ENCODE data around the gene CEACAM6. TPM values are rescaled to one million over a fixed set of nuclear protein-coding genes. Genes with fewer than 3 reads are reported as not detected.
"Not testable (repeated sequence)": the region's sequence is repeated elsewhere in the genome, so short reads cannot be mapped to it uniquely, and the experiment has no call there.

The CEACAM6 gene
- total RNA-seq, 2 experiments from 2014 or later, result not detected

GRCh38 chr19:41788518-41788917, 33.2 kb downstream of the CEACAM6 start:
- H3K36me3 Mint-ChIP-seq; H3K9me3 Mint-ChIP-seq (ENCODE audit: low read depth); H3K4me3 Mint-ChIP-seq; H3K27ac Mint-ChIP-seq; ATAC-seq; DNase-seq: not testable (repeated sequence)
- Mint-ChIP-seq H3K4me1 (peaks cover 17% of the 10 kb centered on the region), H3K27me3 (peaks cover 55% of the 10 kb centered on the region)
- CTCF ChIA-PET, result interaction anchor here (7.9 kb wide), 1 partner anchor 36 kb away, joined by 72 read pairs; the partner anchor contains the start of gene CEACAM6

- H3K36me3 Mint-ChIP-seq; H3K4me3 Mint-ChIP-seq; ATAC-seq; H3K27ac Mint-ChIP-seq; DNase-seq; H3K9me3 Mint-ChIP-seq (ENCODE audit: low read depth): not testable (repeated sequence)
- Mint-ChIP-seq H3K27me3 (peaks cover 55% of the 10 kb centered on the region), H3K4me1 (peaks cover 17% of the 10 kb centered on the region)
- CTCF ChIA-PET, result interaction anchor here (7.4 to 7.9 kb wide), 2 partner anchors 30 to 36 kb away, joined by 72 to 105 read pairs; partner anchors contain the start of gene CEACAM6
Measured at GRCh38 chr19:41789053-41789452, 33.7 kb downstream of the CEACAM6 start.

- Mint-ChIP-seq H3K27me3 (peaks cover 45% of the 10 kb centered on the region), H3K9me3 (ENCODE audit: low read depth) (no peaks in the 10 kb centered on the region), H3K4me3 (no peak overlapping the region), H3K27ac (no peak overlapping the region), H3K4me1 (no peaks in the 10 kb centered on the region), H3K36me3 (no peaks in the 10 kb centered on the region)
- ATAC-seq, result no peak
- DNase-seq, result peak; percentile 56
- CTCF ChIA-PET, result interaction anchor here (0.7 to 7.9 kb wide), 21 partner anchors 9 to 844 kb away, joined by 3 to 105 read pairs (median 7); partner anchors contain the start of genes CEACAM6 and RPS19
Measured at GRCh38 chr19:41792513-41793413, 37.4 kb downstream of the CEACAM6 start.

DNA sequence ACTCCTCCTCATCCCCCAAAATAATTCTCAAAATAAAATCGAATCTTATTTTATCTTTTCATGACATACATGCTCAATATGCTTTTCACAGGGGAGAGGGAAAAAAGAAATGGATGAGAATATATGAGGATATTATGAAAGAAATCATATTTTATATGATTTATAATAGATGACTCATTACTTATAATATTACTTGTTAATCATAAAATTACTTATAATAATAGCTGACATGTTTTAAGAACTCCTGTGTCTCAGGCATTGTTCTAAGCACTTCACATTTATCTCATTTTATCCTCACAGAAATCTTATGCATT, 38.0 kb downstream of the CEACAM6 start:
- ATAC-seq (no peak), DNase-seq (no peak)
- peaks cover 44% of the 10 kb centered on the region for H3K27me3 Mint-ChIP-seq
- no peak overlapping the region for H3K4me3 Mint-ChIP-seq
- no peaks in the 10 kb centered on the region for H3K9me3 Mint-ChIP-seq (ENCODE audit: low read depth)
- no peaks in the 10 kb centered on the region for H3K36me3 Mint-ChIP-seq
- CTCF ChIA-PET, result interaction anchor here (0.7 to 7.9 kb wide), 19 partner anchors 10 to 845 kb away, joined by 3 to 105 read pairs (median 8); partner anchors contain the start of genes CEACAM6 and RPS19
- no peak overlapping the region for H3K27ac Mint-ChIP-seq
- H3K4me1 Mint-ChIP-seq, result no peaks in the 10 kb centered on the region

GRCh38 chr19:41795031-41795461, 39.7 kb downstream of the CEACAM6 start:
- CTCF ChIA-PET, result interaction anchor here (0.6 to 7.9 kb wide), 23 partner anchors 8 to 613 kb away, joined by 3 to 105 read pairs (median 5); partner anchors contain the start of genes CEACAM6 and RABAC1
- Mint-ChIP-seq H3K27me3 (peaks cover 37% of the 10 kb centered on the region), H3K27ac (no peak overlapping the region), H3K4me3 (no peak overlapping the region), H3K9me3 (ENCODE audit: low read depth) (no peaks in the 10 kb centered on the region), H3K36me3 (no peaks in the 10 kb centered on the region), H3K4me1 (no peaks in the 10 kb centered on the region)
- ATAC-seq (peak; percentile 95), DNase-seq (peak; percentile 71)

DNA sequence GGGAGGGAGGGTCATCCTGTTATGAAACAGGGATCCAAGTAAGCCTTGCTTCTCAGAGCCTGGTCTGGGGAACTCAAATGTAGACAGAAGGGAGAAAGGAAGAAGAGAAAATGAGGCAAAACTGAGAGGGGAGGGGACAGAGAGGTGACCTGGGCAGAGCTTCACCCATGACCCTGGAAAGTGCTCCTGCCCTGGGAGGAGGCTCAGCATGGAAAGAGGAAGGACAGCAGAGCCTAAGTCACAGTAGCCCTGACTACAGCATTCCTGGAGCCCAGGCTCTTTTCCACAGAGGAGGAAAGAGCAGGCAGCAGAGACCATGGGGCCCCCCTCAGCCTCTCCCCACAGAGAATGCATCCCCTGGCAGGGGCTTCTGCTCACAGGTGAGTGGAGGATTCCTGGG, 41.0 kb downstream of the CEACAM6 start, which contains the start of gene CEACAM3:
Gene CEACAM3 (plus strand): TSS at position 226 of the 400 bp plus-strand sequence. CDS start 91 bp downstream, at position 317.
- H3K36me3 Mint-ChIP-seq, result no peaks in the 10 kb centered on the region
- H3K9me3 Mint-ChIP-seq (ENCODE audit: low read depth), result no peaks in the 10 kb centered on the region
- H3K4me1 Mint-ChIP-seq, result no peaks in the 10 kb centered on the region
- ATAC-seq, result no peak
- CTCF ChIA-PET, result interaction anchor here (1.0 to 7.9 kb wide), 10 partner anchors 13 to 197 kb away, joined by 3 to 105 read pairs (median 20); partner anchors contain the start of gene CEACAM6
- no peak within 1 kb of the TSS for H3K4me3 Mint-ChIP-seq
- no peak for DNase-seq
- peaks cover 35% of the 10 kb centered on the region for H3K27me3 Mint-ChIP-seq
- no peak within 1 kb of the TSS for H3K27ac Mint-ChIP-seq

DNA sequence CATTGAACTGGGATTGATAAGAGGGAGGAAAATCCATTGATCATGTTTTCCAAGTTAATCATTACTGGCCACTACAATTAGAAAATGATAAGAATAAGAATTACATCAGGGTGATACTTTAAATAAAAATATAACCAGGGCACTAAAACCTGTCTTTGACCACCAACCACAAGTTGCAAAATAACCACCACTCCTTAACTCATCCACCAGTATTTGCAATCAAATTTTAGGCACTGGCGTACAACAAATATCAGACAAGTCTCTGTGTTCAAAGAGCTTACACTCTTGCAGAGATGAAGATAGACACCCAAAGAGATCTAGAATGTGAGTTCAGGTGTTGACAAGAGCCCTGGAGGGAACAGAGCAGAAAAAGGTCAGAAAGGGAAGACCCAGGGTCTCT, 41.6 kb downstream of the CEACAM6 start:
- Mint-ChIP-seq H3K27me3 (peaks cover 31% of the 10 kb centered on the region), H3K9me3 (ENCODE audit: low read depth) (no peaks in the 10 kb centered on the region), H3K4me3 (no peak overlapping the region)

GRCh38 chr19:41799444-41800000, 44.2 kb downstream of the CEACAM6 start:
- ATAC-seq, result no peak
- Mint-ChIP-seq H3K9me3 (ENCODE audit: low read depth) (no peaks in the 10 kb centered on the region), H3K4me3 (no peak overlapping the region), H3K36me3 (no peaks in the 10 kb centered on the region), H3K4me1 (peaks cover 16% of the 10 kb centered on the region), H3K27me3 (peaks cover 15% of the 10 kb centered on the region), H3K27ac (no peak overlapping the region)
- DNase-seq, result no peak
- CTCF ChIA-PET, result no interaction called here

More for the DNA sequence above, 41.6 kb downstream of the CEACAM6 start:
- ATAC-seq, result no peak
- CTCF ChIA-PET, result interaction anchor here (1.4 to 4.8 kb wide), 3 partner anchors 13 to 44 kb away, joined by 3 to 71 read pairs (median 6); no protein-coding TSS in a partner anchor
- peaks cover 4% of the 10 kb centered on the region for H3K4me1 Mint-ChIP-seq
- DNase-seq, result no peak
- no peaks in the 10 kb centered on the region for H3K36me3 Mint-ChIP-seq
- no peak overlapping the region for H3K27ac Mint-ChIP-seq

DNA sequence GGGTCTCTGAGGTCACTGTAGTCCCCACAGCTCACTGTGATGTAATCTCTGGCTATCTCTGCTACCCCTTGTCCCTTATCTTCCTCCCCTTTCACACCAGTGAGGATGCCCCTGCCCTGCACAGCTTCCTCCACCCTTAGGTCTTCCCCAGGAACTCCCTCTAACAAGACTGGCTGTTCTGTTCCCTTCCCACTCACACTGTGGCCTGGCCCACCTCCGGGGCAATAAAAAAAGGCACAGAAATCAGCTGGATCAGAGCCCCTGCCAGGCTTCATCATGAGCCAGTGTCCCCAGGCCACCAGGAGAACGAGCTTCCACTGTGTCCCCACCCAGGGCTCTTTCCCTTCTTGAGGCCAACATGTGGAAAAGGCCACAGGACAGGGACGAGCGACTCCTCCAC, 45.7 kb downstream of the CEACAM6 start:
- no peaks in the 10 kb centered on the region for H3K36me3 Mint-ChIP-seq

GRCh38 chr19:41801792-41802211, 46.5 kb downstream of the CEACAM6 start:
- H3K9me3 Mint-ChIP-seq (ENCODE audit: low read depth), result no peaks in the 10 kb centered on the region
- no peak overlapping the region for H3K4me3 Mint-ChIP-seq
- H3K36me3 Mint-ChIP-seq, result no peaks in the 10 kb centered on the region
- peaks cover 17% of the 10 kb centered on the region for H3K4me1 Mint-ChIP-seq
- no peak overlapping the region for H3K27ac Mint-ChIP-seq
- no peak for DNase-seq
- ATAC-seq, result no peak
- CTCF ChIA-PET, result interaction anchor here (1.4 to 6.1 kb wide), 3 partner anchors 9 to 16 kb away, joined by 6 to 32 read pairs (median 6); no protein-coding TSS in a partner anchor
- H3K27me3 Mint-ChIP-seq, result peaks cover 10% of the 10 kb centered on the region

More for the DNA sequence above, 45.7 kb downstream of the CEACAM6 start:
- CTCF ChIA-PET, result interaction anchor here (2.0 to 6.1 kb wide), 2 partner anchors 8 to 16 kb away, joined by 6 to 32 read pairs; no protein-coding TSS in a partner anchor
- H3K27ac Mint-ChIP-seq, result no peak overlapping the region
- DNase-seq (no peak), ATAC-seq (no peak)
- H3K4me3 Mint-ChIP-seq, result no peak overlapping the region
- peaks cover 14% of the 10 kb centered on the region for H3K27me3 Mint-ChIP-seq
- H3K9me3 Mint-ChIP-seq (ENCODE audit: low read depth), result no peaks in the 10 kb centered on the region
- H3K4me1 Mint-ChIP-seq, result peaks cover 17% of the 10 kb centered on the region

DNA sequence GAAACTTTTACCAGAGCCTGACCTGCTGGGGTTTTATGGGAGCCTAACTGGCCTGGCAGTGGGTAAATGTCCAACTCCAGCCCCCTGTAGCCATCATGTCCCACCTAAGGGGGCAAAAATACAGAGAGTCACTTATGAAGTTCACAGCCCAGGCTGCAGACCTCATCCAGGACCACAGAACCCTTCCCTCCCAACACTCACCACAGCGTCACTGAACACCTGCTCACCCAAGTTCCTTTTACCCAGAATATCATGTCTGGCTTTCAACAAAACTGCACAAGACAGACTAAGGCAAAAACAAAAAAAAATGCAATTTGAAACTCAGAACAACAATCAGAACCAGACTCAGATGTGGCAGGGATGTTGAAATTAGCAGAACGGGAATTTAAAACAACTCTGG, 47.4 kb downstream of the CEACAM6 start:
- CTCF ChIA-PET, result interaction anchor here (1.4 to 6.1 kb wide), 4 partner anchors 8 to 19 kb away, joined by 6 to 32 read pairs (median 7); no protein-coding TSS in a partner anchor

DNA sequence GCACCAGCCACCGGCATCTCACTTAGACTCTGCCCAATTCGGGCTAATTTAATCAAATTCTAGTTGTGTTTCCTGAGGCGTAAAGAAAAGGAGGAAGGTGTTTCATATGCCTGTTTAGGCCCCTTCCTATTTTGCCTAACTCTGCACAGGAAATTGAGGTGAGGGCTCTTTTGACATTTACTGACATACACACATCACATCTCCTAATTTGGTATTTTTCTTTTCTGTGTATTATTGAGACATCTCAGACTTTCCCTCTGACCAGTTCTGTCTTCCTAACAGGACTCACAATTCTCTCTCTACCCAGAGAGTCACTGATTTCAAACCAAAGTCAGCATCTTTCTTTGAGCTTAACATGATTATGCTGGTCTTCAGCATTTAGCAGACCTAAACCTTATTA, 49.0 kb downstream of the CEACAM6 start:
- CTCF ChIA-PET, result interaction anchor here (1.2 to 6.1 kb wide), 3 partner anchors 11 to 51 kb away, joined by 3 to 32 read pairs (median 8); no protein-coding TSS in a partner anchor
- H3K4me1 Mint-ChIP-seq, result peaks cover 17% of the 10 kb centered on the region
- H3K4me3 Mint-ChIP-seq, result no peak overlapping the region
- no peak for DNase-seq
- ATAC-seq, result no peak
- H3K27ac Mint-ChIP-seq, result no peak overlapping the region
- peaks cover 6% of the 10 kb centered on the region for H3K27me3 Mint-ChIP-seq
- no peaks in the 10 kb centered on the region for H3K36me3 Mint-ChIP-seq
- no peaks in the 10 kb centered on the region for H3K9me3 Mint-ChIP-seq (ENCODE audit: low read depth)

More for the DNA sequence above, 47.4 kb downstream of the CEACAM6 start:
- DNase-seq, result no peak
- H3K27me3 Mint-ChIP-seq, result peaks cover 6% of the 10 kb centered on the region
- no peak for ATAC-seq
- H3K4me3 Mint-ChIP-seq, result no peak overlapping the region
- no peaks in the 10 kb centered on the region for H3K9me3 Mint-ChIP-seq (ENCODE audit: low read depth)
- no peaks in the 10 kb centered on the region for H3K36me3 Mint-ChIP-seq
- peaks cover 17% of the 10 kb centered on the region for H3K4me1 Mint-ChIP-seq
- H3K27ac Mint-ChIP-seq, result no peak overlapping the region

- ATAC-seq (no peak), DNase-seq (no peak)
- Mint-ChIP-seq H3K36me3 (no peaks in the 10 kb centered on the region), H3K9me3 (ENCODE audit: low read depth) (no peaks in the 10 kb centered on the region), H3K27me3 (peaks cover 6% of the 10 kb centered on the region), H3K4me1 (peaks cover 13% of the 10 kb centered on the region), H3K27ac (no peak overlapping the region), H3K4me3 (no peak overlapping the region)
- CTCF ChIA-PET, result no interaction called here
Measured at GRCh38 chr19:41807176-41807575, 51.8 kb downstream of the CEACAM6 start.

Measured in activated CD8-positive, alpha-beta memory T cell treated with anti-CD3 and anti-CD28 coated beads, Interleukin-2, amount 10 ng/mL, durations not matched to agents 7 days and 5 days (primary cell).